ENCODE measurements around the gene BOLA1. TPM values are rescaled to one million over a fixed set of nuclear protein-coding genes. Genes with fewer than 3 reads are reported as not detected.

The BOLA1 gene
- polyA plus RNA-seq, 1 donor from 2014 or later: 26.3 TPM

DNA sequence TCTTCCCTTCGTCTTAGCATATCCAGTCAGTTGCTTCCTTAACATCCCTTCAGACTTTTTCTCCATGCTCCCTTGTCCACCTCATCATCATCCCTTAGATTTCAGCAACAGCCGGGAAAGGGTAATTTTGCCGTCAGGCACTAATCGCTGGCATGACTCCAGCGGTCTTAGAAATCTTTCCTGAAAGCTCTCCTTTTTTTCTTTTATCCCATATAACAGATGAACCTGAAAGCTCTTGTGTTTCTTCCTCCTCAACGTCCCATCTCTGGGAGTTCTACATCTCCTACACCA, 10.4 kb upstream of the BOLA1 start:
- H3K9me2 ChIP-seq (ENCODE audit: insufficient read depth, low read length): no peaks in the 10 kb centered on the region
- H3K9ac ChIP-seq (ENCODE audit: low read length): peak overlapping the region; percentile 93
- peaks cover 9% of the 10 kb centered on the region for H3F3A ChIP-seq (ENCODE audit: insufficient read depth, low read length, poor library complexity, severe bottlenecking)
- peak overlapping the region; percentile 57 for H2AFZ ChIP-seq (ENCODE audit: low read depth, low read length)
- no peaks in the 10 kb centered on the region for H3K27me3 ChIP-seq (ENCODE audit: insufficient read depth, low read depth, low read length)
- H3K36me3 ChIP-seq (ENCODE audit: insufficient read depth, low read length): no peaks in the 10 kb centered on the region
- peaks cover 19% of the 10 kb centered on the region for H3K79me2 ChIP-seq (replicated peaks; ENCODE audit: insufficient read depth, low read length)
- peak overlapping the region; percentile 71 for H3K4me2 ChIP-seq (ENCODE audit: low read length)
- H3K9me3 ChIP-seq (ENCODE audit: low read length): no peaks in the 10 kb centered on the region
- no peak for TF ChIP-seq MXI1 (conservative IDR thresholded peaks at IDR 0.05; ENCODE audit: poor library complexity, severe bottlenecking)
- TF ChIP-seq, protein P1, sequence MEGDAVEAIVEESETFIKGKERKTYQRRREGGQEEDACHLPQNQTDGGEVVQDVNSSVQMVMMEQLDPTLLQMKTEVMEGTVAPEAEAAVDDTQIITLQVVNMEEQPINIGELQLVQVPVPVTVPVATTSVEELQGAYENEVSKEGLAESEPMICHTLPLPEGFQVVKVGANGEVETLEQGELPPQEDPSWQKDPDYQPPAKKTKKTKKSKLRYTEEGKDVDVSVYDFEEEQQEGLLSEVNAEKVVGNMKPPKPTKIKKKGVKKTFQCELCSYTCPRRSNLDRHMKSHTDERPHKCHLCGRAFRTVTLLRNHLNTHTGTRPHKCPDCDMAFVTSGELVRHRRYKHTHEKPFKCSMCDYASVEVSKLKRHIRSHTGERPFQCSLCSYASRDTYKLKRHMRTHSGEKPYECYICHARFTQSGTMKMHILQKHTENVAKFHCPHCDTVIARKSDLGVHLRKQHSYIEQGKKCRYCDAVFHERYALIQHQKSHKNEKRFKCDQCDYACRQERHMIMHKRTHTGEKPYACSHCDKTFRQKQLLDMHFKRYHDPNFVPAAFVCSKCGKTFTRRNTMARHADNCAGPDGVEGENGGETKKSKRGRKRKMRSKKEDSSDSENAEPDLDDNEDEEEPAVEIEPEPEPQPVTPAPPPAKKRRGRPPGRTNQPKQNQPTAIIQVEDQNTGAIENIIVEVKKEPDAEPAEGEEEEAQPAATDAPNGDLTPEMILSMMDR (IDR thresholded peaks at IDR 0.05; ENCODE audit: poor library complexity, severe bottlenecking): no peak
- TF ChIP-seq RAD21 (conservative IDR thresholded peaks at IDR 0.05): no peak
- no peak for TF ChIP-seq EP300 (conservative IDR thresholded peaks at IDR 0.05; ENCODE audit: poor library complexity, severe bottlenecking)
- TF ChIP-seq EZH2 (IDR thresholded peaks at IDR 0.05; ENCODE audit: borderline replicate concordance, insufficient read depth, low read length, poor library complexity, severe bottlenecking): no peak
- TF ChIP-seq SMC3 (conservative IDR thresholded peaks at IDR 0.05; ENCODE audit: poor library complexity): no peak
- TF ChIP-seq TAF1 (IDR thresholded peaks at IDR 0.05; ENCODE audit: low read depth): no peak
- TF ChIP-seq, protein P2, sequence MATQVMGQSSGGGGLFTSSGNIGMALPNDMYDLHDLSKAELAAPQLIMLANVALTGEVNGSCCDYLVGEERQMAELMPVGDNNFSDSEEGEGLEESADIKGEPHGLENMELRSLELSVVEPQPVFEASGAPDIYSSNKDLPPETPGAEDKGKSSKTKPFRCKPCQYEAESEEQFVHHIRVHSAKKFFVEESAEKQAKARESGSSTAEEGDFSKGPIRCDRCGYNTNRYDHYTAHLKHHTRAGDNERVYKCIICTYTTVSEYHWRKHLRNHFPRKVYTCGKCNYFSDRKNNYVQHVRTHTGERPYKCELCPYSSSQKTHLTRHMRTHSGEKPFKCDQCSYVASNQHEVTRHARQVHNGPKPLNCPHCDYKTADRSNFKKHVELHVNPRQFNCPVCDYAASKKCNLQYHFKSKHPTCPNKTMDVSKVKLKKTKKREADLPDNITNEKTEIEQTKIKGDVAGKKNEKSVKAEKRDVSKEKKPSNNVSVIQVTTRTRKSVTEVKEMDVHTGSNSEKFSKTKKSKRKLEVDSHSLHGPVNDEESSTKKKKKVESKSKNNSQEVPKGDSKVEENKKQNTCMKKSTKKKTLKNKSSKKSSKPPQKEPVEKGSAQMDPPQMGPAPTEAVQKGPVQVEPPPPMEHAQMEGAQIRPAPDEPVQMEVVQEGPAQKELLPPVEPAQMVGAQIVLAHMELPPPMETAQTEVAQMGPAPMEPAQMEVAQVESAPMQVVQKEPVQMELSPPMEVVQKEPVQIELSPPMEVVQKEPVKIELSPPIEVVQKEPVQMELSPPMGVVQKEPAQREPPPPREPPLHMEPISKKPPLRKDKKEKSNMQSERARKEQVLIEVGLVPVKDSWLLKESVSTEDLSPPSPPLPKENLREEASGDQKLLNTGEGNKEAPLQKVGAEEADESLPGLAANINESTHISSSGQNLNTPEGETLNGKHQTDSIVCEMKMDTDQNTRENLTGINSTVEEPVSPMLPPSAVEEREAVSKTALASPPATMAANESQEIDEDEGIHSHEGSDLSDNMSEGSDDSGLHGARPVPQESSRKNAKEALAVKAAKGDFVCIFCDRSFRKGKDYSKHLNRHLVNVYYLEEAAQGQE (IDR thresholded peaks at IDR 0.05; ENCODE audit: borderline replicate concordance): no peak
- TF ChIP-seq POLR2AphosphoS5 (IDR thresholded peaks at IDR 0.05): no peak
- H4K20me1 ChIP-seq (ENCODE audit: insufficient read depth): no peaks in the 10 kb centered on the region
- peak overlapping the region; percentile 97 for H3K27ac ChIP-seq (ENCODE audit: low read length)
- peak overlapping the region; percentile 82 for H3K4me3 ChIP-seq (ENCODE audit: low read length)

DNA sequence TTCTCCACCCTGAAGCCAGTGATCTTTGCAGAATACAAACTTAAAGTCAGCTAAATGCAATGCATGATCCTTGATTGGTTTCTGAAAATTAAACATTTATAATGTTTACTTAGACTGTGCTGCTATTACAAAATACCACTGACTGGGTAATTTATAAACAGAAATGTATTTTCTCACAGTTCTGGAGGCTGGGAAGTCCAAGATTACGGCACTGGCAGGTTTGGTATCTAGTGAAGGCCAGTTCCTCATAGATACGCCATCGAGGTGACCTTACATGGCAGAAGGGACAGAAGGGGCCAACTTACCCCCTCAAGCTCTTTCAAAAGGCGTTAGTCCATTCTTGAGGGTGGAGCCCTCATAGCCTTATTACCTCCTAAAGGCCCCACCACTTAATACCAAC, 2.8 kb upstream of the BOLA1 start:
- Histone ChIP-seq H3K4me3 (ENCODE audit: low read length) (no peak overlapping the region), H3K9me2 (ENCODE audit: insufficient read depth, low read length) (no peaks in the 10 kb centered on the region), H4K20me1 (ENCODE audit: insufficient read depth) (no peaks in the 10 kb centered on the region), H3K27ac (ENCODE audit: low read length) (no peak overlapping the region), H3K36me3 (ENCODE audit: insufficient read depth, low read length) (no peaks in the 10 kb centered on the region), H3K79me2 (replicated peaks; ENCODE audit: insufficient read depth, low read length) (no peaks in the 10 kb centered on the region), H3F3A (ENCODE audit: insufficient read depth, low read length, poor library complexity, severe bottlenecking) (no peaks in the 10 kb centered on the region), H3K9me3 (ENCODE audit: low read length) (no peaks in the 10 kb centered on the region), H2AFZ (ENCODE audit: low read depth, low read length) (no peak overlapping the region), H3K9ac (ENCODE audit: low read length) (no peak overlapping the region), H3K27me3 (ENCODE audit: insufficient read depth, low read depth, low read length) (no peaks in the 10 kb centered on the region), H3K4me2 (ENCODE audit: low read length) (no peak overlapping the region)
- TF ChIP-seq SMC3 (conservative IDR thresholded peaks at IDR 0.05; ENCODE audit: poor library complexity) (no peak), EZH2 (IDR thresholded peaks at IDR 0.05; ENCODE audit: borderline replicate concordance, insufficient read depth, low read length, poor library complexity, severe bottlenecking) (no peak), POLR2AphosphoS5 (IDR thresholded peaks at IDR 0.05) (no peak), EP300 (conservative IDR thresholded peaks at IDR 0.05; ENCODE audit: poor library complexity, severe bottlenecking) (no peak), TAF1 (IDR thresholded peaks at IDR 0.05; ENCODE audit: low read depth) (no peak), MXI1 (conservative IDR thresholded peaks at IDR 0.05; ENCODE audit: poor library complexity, severe bottlenecking) (no peak), RAD21 (conservative IDR thresholded peaks at IDR 0.05) (no peak)
- TF ChIP-seq, protein P1 (IDR thresholded peaks at IDR 0.05; ENCODE audit: poor library complexity, severe bottlenecking): no peak
- TF ChIP-seq, protein P2 (IDR thresholded peaks at IDR 0.05; ENCODE audit: borderline replicate concordance): no peak

Data from neural cell (in vitro differentiated cells).